Measurements from ENCODE around the gene NFASC.

The NFASC gene

GRCh38 chr1:204947747-204948146, 77.1 kb downstream of the NFASC start:
- in situ Hi-C loops (cut with HindIII; ENCODE audit: low sequenced_read_pairs): no loop called here

- in situ Hi-C loops (cut with HindIII; ENCODE audit: low sequenced_read_pairs): loop anchor here (5.0 kb wide), 1 partner anchor 57 kb away; no protein-coding TSS in a partner anchor
These were observed 79.8 kb downstream of the NFASC start for GRCh38 chr1:204950353-204951001.

- in situ Hi-C loops (cut with HindIII; ENCODE audit: low sequenced_read_pairs): no loop called here
These were observed 88.0 kb downstream of the NFASC start for GRCh38 chr1:204958317-204959307.

GRCh38 chr1:204959374-204959773, 88.7 kb downstream of the NFASC start:
- in situ Hi-C loops (cut with HindIII; ENCODE audit: low sequenced_read_pairs): no loop called here

GRCh38 chr1:204959836-204960235, 89.2 kb downstream of the NFASC start:
- in situ Hi-C loops (cut with HindIII; ENCODE audit: low sequenced_read_pairs): no loop called here

GRCh38 chr1:204960306-204961125, 89.9 kb downstream of the NFASC start:
- in situ Hi-C loops (cut with HindIII; ENCODE audit: low sequenced_read_pairs): no loop called here

GRCh38 chr1:204961765-204962419, 91.2 kb downstream of the NFASC start:
- in situ Hi-C loops (cut with HindIII; ENCODE audit: low sequenced_read_pairs): no loop called here

- in situ Hi-C loops (cut with HindIII; ENCODE audit: low sequenced_read_pairs): no loop called here
These were observed 92.3 kb downstream of the NFASC start for GRCh38 chr1:204962742-204963632.

GRCh38 chr1:204967451-204967850, 96.8 kb downstream of the NFASC start:
- in situ Hi-C loops (cut with HindIII; ENCODE audit: low sequenced_read_pairs): no loop called here

- in situ Hi-C loops (cut with HindIII; ENCODE audit: low sequenced_read_pairs): no loop called here
These were observed 97.5 kb downstream of the NFASC start for GRCh38 chr1:204968135-204968534.

- in situ Hi-C loops (cut with HindIII; ENCODE audit: low sequenced_read_pairs): no loop called here
These were observed 98.3 kb downstream of the NFASC start for GRCh38 chr1:204968951-204969350.

GRCh38 chr1:204970937-204971336, 100.3 kb downstream of the NFASC start:
- in situ Hi-C loops (cut with HindIII; ENCODE audit: low sequenced_read_pairs): no loop called here

- in situ Hi-C loops (cut with HindIII; ENCODE audit: low sequenced_read_pairs): no loop called here
These were observed 101.1 kb downstream of the NFASC start for GRCh38 chr1:204971517-204972336.

GRCh38 chr1:204972426-204972825, 101.8 kb downstream of the NFASC start:
- in situ Hi-C loops (cut with HindIII; ENCODE audit: low sequenced_read_pairs): no loop called here

GRCh38 chr1:204973449-204973848, 102.8 kb downstream of the NFASC start:
- in situ Hi-C loops (cut with HindIII; ENCODE audit: low sequenced_read_pairs): no loop called here

GRCh38 chr1:204974327-204974726, 103.7 kb downstream of the NFASC start:
- in situ Hi-C loops (cut with HindIII; ENCODE audit: low sequenced_read_pairs): no loop called here

- in situ Hi-C loops (cut with HindIII; ENCODE audit: low sequenced_read_pairs): no loop called here
These were observed 104.4 kb downstream of the NFASC start for GRCh38 chr1:204975021-204975420.

GRCh38 chr1:204975568-204976235, 105.0 kb downstream of the NFASC start:
- in situ Hi-C loops (cut with HindIII; ENCODE audit: low sequenced_read_pairs): no loop called here
